Prostate gland (tissue), 2 donors: Measurements from ENCODE around the gene SLITRK3. TPM values are rescaled to one million over a fixed set of nuclear protein-coding genes. Genes with fewer than 3 reads are reported as not detected.
"Not testable (repeated sequence)": the region's sequence is repeated elsewhere in the genome, so short reads cannot be mapped to it uniquely, and the experiment has no call there.

Source experiments
- DNase-seq: peaks from one replicate; pipeline ENCODE4 v3.0.0-alpha.2; 2019; ENCODE audit warnings: low spot score
- H3K27ac ChIP-seq, 2 donors: fragments of 200-600 bp; sonication (generic); 2 replicates each; pipeline ENCODE4 v1.5.1; 2017 to 2019
- H3K27me3 ChIP-seq: fragments of 200-600 bp; sonication (generic); replicated peaks from 2 replicates; pipeline ENCODE4 v1.5.1; 2019; ENCODE audit not compliant: insufficient read depth
- H3K36me3 ChIP-seq, 2 donors: fragments of 200-600 bp; sonication (generic); 1 replicate in 1 of 2; 2 replicates in 1 of 2; pipeline versions ENCODE4 v1.5.1 to v1.8.1; 2017 to 2019
- H3K4me1 ChIP-seq: fragments of 200-600 bp; sonication (generic); replicated peaks from 2 replicates; pipeline ENCODE4 v1.5.1; 2019
- H3K4me3 ChIP-seq, 2 donors: fragments of 200-600 bp; sonication (generic); 2 replicates each; pipeline ENCODE4 v1.5.1; 2017 to 2019
- H3K9me3 ChIP-seq: fragments of 200-600 bp; sonication (generic); 2 replicates; pipeline ENCODE4 v1.5.1; 2017
- POLR2A ChIP-seq: fragments of 450-650 bp; IDR thresholded peaks from one replicate; pipeline ENCODE4 v1.6.1; 2016; ENCODE audit warnings: antibody characterized with exemption, mild to moderate bottlenecking
- POLR2AphosphoS5 ChIP-seq: sonication (generic); formaldehyde crosslinking; IDR thresholded peaks from one replicate; pipeline ENCODE4 v1.6.1; 2017; ENCODE audit warnings: antibody characterized with exemption
- WGBS: methylation state at CpG from one replicate; pipeline ENCODE4 v1.1.5; 2018; 5-methylcytosine and 5-hydroxymethylcytosine counted together
- intact Hi-C: fragments of 100-400 bp; cut with DNase I; formaldehyde crosslinking; loops from one replicate; pipeline ENCODE4 v1.14.2; 2022
- total RNA-seq, 2 donors: library from RNA; depleted of rRNA; stranded (reverse); fragments of >200 nt; gene quantifications; one replicate each; pipeline ENCODE4 v1.1.0, GENCODE V29; 2016
- TF ChIP-seq, protein P1 (sequence below), 4 experiments: fragments of 200-600 bp in 2 of 4; fragments of 450-650 bp in 2 of 4; sonication (generic) in 2 of 4; IDR thresholded peaks; 1 replicate in 3 of 4; 2 replicates in 1 of 4; pipeline ENCODE4 v1.5.1; 2016 to 2019; ENCODE audit warnings: antibody characterized with exemption in 4 of 4, mild to moderate bottlenecking in 2 of 4, moderate library complexity in 2 of 4

Gene SLITRK3
- total RNA-seq, 2 donors from 2014 or later: 0.11 to 0.50 TPM

DNA sequence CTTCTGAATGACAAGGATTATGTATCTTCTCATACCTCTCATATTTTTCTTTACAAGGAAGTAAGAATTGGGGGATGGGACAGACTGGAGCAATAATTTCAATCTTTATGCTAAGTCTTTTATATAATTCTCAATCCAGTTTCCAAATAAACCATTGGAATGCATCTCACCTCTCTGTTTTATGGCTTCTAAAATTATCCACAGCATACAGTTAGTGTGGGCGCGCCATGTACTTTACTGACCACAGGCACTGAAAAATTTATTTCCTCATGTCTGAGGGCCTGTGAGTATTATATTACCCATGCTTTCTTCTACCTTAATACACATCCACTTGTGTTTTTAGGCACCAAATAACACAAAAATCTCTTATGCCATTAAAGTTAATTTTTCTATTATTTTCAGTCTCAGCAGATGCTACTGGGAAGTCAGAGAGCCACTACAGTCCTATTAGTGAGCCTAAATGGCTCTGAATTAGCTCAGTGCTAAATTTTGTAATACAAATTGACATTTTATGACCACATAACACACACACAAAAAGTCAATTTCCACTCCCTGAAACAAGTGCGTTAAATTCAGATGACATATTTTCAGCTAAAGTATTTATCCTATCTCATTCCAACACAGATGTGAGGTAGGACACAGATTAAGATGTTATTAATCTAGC, 39.3 kb downstream of the SLITRK3 start:
- intact Hi-C loops: no loop called here
- no peaks in the 10 kb centered on the region for H3K36me3 ChIP-seq
- no peaks in the 10 kb centered on the region for H3K4me1 ChIP-seq
- 93% methylated on average over 3 of the region's 3 CpGs for WGBS
- no peak overlapping the region for H3K27ac ChIP-seq
- TF ChIP-seq POLR2AphosphoS5 (no peak), POLR2A (no peak)
- TF ChIP-seq, protein P1, sequence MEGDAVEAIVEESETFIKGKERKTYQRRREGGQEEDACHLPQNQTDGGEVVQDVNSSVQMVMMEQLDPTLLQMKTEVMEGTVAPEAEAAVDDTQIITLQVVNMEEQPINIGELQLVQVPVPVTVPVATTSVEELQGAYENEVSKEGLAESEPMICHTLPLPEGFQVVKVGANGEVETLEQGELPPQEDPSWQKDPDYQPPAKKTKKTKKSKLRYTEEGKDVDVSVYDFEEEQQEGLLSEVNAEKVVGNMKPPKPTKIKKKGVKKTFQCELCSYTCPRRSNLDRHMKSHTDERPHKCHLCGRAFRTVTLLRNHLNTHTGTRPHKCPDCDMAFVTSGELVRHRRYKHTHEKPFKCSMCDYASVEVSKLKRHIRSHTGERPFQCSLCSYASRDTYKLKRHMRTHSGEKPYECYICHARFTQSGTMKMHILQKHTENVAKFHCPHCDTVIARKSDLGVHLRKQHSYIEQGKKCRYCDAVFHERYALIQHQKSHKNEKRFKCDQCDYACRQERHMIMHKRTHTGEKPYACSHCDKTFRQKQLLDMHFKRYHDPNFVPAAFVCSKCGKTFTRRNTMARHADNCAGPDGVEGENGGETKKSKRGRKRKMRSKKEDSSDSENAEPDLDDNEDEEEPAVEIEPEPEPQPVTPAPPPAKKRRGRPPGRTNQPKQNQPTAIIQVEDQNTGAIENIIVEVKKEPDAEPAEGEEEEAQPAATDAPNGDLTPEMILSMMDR (IDR thresholded peaks at IDR 0.05): no peak
- no peaks in the 10 kb centered on the region for H3K9me3 ChIP-seq
- H3K4me3 ChIP-seq: no peak overlapping the region
- no peaks in the 10 kb centered on the region for H3K27me3 ChIP-seq
- DNase-seq: no peak

DNA sequence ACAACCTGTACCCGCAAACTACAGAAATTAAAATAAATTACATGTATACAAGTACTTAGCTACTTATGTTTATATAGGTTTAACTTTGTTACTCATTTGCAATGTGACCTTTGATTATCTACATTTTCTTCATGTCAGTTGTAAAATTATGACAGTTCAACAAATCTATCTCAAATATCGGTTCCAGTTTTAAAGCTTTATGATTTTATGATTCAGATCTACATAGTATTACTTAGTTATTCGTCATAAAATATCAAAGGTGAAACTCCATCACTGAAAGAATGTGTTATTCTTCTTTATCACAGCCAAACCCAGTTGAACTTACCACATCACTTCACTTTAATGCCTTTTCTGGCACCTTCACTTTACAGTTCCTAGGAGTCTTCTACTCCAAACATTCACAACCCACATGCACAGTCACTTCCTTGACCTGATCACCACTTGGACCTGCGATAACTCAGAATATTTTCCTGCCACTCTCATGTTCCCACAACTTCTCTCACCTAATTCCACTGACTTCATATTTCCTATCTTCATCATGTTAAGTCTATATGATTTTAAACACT, 47.2 kb downstream of the SLITRK3 start:
- Histone ChIP-seq H3K9me3 (no peaks in the 10 kb centered on the region), H3K27ac (no peak overlapping the region), H3K27me3 (no peaks in the 10 kb centered on the region), H3K4me3 (no peak overlapping the region), H3K4me1 (no peaks in the 10 kb centered on the region), H3K36me3 (no peaks in the 10 kb centered on the region)
- WGBS: 90% methylated on average over 4 of the region's 4 CpGs
- intact Hi-C loops: no loop called here
- TF ChIP-seq, protein P1 (IDR thresholded peaks at IDR 0.05): no peak
- DNase-seq: no peak

DNA sequence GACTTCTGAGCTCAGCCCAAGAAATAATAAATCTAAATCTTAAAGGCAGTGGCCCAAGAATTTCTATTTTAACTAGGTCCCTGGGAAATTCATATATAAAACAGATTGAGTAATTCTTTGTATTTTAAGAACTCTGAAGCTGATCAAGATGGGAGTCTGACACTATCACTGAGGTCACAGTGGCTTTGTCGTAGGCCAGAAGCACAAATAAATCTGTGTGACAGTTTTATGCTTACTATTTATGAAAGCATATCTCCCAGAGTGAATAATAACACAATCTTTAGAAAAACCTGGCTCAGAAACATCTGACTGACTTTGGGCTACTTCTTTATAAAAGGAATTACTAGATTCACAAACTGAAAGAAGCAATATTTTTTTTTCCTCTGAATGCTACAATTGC, 51.9 kb downstream of the SLITRK3 start:
- no peak for DNase-seq
- Histone ChIP-seq H3K36me3 (no peaks in the 10 kb centered on the region), H3K4me1 (no peaks in the 10 kb centered on the region), H3K9me3 (no peaks in the 10 kb centered on the region), H3K4me3 (no peak overlapping the region), H3K27me3 (no peaks in the 10 kb centered on the region), H3K27ac (no peak overlapping the region)
- TF ChIP-seq POLR2A (no peak), POLR2AphosphoS5 (no peak)
- TF ChIP-seq, protein P1 (IDR thresholded peaks at IDR 0.05): no peak
- 23% methylated on average over 1 of the region's 1 CpG for WGBS
- intact Hi-C loops: no loop called here

DNA sequence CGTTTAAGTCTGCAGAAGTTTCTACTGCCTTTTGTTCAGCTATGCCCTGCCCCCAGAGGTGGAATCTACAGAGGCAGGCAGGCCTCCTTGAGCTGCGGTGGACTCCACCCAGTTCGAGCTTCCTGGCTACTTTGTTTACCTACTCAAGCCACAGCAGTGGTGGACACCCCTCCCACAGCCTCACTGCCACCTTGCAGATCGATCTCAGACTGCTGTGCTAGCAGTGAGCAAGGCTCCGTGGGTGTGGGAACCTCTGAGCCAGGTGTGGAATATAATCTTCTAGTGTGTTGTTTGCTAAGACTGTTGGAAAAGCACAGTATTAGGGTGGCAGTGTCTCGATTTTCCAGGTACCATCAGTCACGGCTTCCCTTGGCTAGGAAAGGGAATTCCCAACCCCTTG, 56.3 kb downstream of the SLITRK3 start:
- H3K27ac ChIP-seq, H3K36me3 ChIP-seq, H3K9me3 ChIP-seq, intact Hi-C loops, DNase-seq, H3K27me3 ChIP-seq, H3K4me1 ChIP-seq, H3K4me3 ChIP-seq: not testable (repeated sequence)
- WGBS: 81% methylated on average over 7 of the region's 7 CpGs

Other genes with a start within 250 kb of the SLITRK3 start
- gene SI, start 117.9 kb downstream of the SLITRK3 start, total RNA-seq: under 1 TPM; 0.40 to 0.96 TPM